ENCODE measurements around the gene PHF21B.

Gene PHF21B

DNA sequence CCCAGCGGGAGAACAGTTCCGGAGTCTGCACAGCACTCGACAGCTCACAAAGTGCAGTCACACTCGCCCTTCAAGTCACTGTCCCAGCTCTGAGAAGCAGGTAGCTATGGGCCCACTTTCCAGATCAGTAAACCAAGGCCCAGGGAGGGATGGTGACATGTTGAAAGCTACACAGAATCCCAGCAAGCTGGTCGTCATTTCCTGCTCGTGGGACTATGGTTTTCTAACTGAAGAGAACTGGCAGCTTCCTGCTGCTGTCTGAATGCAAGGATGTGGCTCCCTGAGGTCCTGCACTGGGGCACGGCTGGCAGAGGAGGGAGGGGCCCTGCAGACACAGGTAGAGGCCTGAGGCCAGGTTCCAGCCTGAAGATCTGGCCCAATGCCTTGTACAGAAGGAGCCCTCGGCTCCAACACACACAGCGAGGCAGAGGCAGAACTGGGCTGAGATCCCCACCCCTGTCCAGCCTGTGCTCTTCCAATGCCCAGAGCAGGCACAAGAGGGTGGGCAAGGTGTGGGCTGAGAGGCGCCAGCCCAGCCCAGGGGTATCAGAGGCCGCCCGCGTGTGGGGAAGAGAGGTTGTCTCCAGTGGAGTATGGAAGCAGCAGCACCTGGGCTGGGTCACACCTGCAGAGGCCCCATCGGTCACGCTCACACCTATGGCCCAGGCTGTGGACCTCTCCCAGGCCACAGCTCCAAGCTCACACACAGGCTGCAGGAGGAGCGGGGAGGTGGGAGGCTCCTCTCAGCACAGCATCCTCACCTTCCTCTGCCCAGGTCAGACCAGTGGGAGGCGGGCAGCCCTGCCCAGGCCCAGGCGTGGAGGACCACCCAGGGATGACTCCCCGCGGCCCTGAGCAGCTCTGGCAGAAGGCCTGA, 119.2 kb downstream of the PHF21B start:
- DNase-seq (ENCODE audit: extremely low spot score) = no peak
- POLR2A ChIA-PET = interaction anchor here (0.6 kb wide), 1 partner anchor 331 kb away, joined by 3 read pairs; no protein-coding TSS in a partner anchor
- CTCF ChIA-PET = no interaction called here
- TF ChIP-seq BHLHE40 (IDR thresholded peaks at IDR 0.05; ENCODE audit: borderline replicate concordance) (no peak), FOXM1 (IDR thresholded peaks at IDR 0.05; ENCODE audit: borderline replicate concordance) (no peak), LEF1 (IDR thresholded peaks at IDR 0.05; ENCODE audit: borderline replicate concordance) (no peak), SUZ12 (IDR thresholded peaks at IDR 0.05) (no peak), ZNF384 (IDR thresholded peaks at IDR 0.05) (no peak), NFRKB (IDR thresholded peaks at IDR 0.05) (no peak), CTBP1 (IDR thresholded peaks at IDR 0.05; ENCODE audit: borderline replicate concordance) (no peak), FOXA1 (IDR thresholded peaks at IDR 0.05) (no peak), HDGF (IDR thresholded peaks at IDR 0.05; ENCODE audit: borderline replicate concordance) (no peak)
- TF ChIP-seq, protein P1, sequence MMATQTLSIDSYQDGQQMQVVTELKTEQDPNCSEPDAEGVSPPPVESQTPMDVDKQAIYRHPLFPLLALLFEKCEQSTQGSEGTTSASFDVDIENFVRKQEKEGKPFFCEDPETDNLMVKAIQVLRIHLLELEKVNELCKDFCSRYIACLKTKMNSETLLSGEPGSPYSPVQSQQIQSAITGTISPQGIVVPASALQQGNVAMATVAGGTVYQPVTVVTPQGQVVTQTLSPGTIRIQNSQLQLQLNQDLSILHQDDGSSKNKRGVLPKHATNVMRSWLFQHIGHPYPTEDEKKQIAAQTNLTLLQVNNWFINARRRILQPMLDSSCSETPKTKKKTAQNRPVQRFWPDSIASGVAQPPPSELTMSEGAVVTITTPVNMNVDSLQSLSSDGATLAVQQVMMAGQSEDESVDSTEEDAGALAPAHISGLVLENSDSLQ (IDR thresholded peaks at IDR 0.05) = no peak

DNA sequence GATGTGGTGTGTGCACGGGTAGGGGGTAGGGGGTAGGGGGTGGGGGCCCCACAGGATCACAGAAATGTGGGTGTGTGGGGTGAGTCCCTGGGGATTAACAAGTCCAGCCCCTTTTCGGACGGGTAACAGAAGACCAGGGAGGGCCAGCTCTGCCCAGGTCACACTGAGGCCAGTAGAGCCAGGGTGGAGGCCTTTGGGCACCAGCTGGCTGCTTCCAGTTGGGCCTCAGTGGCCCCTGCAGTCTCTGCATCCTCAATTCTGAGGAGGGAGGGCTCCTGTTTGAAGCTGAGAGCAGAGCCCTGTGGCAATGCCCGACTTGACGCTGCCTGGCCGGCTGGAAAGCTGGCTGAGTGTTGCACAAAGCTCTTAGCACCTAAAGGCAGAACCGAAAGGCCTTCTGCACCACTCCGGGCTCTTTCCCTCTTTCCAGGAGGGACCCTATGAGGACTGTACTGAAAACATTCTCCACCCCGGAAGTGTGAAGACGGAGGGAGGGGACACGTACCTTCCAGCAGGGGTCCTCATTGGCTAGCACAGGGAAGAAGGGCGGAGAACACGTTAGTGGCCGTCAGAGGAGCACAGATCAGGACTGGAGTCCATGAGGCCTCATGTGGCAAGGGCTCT, 120.4 kb downstream of the PHF21B start:
- POLR2A ChIA-PET = no interaction called here

DNA sequence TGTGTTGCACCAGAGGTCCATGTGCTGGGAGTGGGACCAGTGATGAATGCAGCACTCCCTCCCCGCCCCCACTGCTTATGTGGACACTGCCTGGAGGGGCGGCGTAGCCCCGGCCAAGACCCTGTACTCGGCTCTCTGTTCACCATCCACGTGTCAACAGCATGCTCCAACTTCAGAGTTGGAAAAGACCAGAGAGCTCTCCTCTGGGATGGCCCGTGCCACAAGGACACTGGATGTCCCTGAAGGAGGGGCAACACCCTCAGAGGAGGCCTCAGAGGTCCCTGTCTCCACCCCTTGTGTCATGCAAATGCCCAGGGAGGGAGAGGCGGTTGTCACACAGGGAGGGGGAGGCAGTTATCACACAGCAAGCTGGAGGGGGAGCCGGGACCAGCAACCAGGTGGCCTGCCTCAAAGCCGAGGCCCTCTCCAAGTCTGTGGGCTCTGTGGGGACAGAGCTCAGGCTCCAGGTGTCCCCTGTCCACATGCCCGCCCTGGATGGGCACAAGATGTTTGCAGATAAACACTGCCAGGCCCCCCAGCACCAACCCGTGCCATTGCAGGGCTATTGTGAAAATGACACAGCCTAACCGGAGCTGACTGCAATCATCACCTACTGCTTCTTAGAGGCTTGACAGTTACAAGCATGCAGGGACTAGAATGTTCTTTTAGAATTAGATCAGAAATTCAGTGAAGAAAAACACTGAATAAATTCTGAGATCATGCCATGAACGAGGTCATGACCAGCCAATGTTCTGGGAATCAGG, 121.1 kb downstream of the PHF21B start:
- TF ChIP-seq CTBP1 (IDR thresholded peaks at IDR 0.05; ENCODE audit: borderline replicate concordance) (no peak), FOXA1 (IDR thresholded peaks at IDR 0.05) (no peak), L3MBTL2 (conservative IDR thresholded peaks at IDR 0.05) (no peak), NFRKB (IDR thresholded peaks at IDR 0.05) (no peak), SUZ12 (IDR thresholded peaks at IDR 0.05) (no peak), TARDBP (IDR thresholded peaks at IDR 0.05) (no peak), SP1 (IDR thresholded peaks at IDR 0.05) (no peak), FOXK2 (IDR thresholded peaks at IDR 0.05) (no peak), ARNT (IDR thresholded peaks at IDR 0.05) (no peak)
- TF ChIP-seq, protein P1 (IDR thresholded peaks at IDR 0.05) = no peak
- POLR2A ChIA-PET = no interaction called here
- DNase-seq (ENCODE audit: extremely low spot score) = no peak
- CTCF ChIA-PET = no interaction called here

More for the DNA sequence above, 120.4 kb downstream of the PHF21B start:
- TF ChIP-seq ZNF384 (IDR thresholded peaks at IDR 0.05) (no peak), L3MBTL2 (conservative IDR thresholded peaks at IDR 0.05) (no peak), FOXK2 (IDR thresholded peaks at IDR 0.05) (no peak), FOXA1 (IDR thresholded peaks at IDR 0.05) (no peak), ELF4 (IDR thresholded peaks at IDR 0.05) (no peak), SUZ12 (IDR thresholded peaks at IDR 0.05) (no peak), HDGF (IDR thresholded peaks at IDR 0.05; ENCODE audit: borderline replicate concordance) (no peak), NFRKB (IDR thresholded peaks at IDR 0.05) (no peak), TARDBP (IDR thresholded peaks at IDR 0.05) (no peak), BHLHE40 (IDR thresholded peaks at IDR 0.05; ENCODE audit: borderline replicate concordance) (no peak), ARNT (IDR thresholded peaks at IDR 0.05) (no peak)
- peak; percentile 34 for DNase-seq (ENCODE audit: extremely low spot score)
- CTCF ChIA-PET = no interaction called here

DNA sequence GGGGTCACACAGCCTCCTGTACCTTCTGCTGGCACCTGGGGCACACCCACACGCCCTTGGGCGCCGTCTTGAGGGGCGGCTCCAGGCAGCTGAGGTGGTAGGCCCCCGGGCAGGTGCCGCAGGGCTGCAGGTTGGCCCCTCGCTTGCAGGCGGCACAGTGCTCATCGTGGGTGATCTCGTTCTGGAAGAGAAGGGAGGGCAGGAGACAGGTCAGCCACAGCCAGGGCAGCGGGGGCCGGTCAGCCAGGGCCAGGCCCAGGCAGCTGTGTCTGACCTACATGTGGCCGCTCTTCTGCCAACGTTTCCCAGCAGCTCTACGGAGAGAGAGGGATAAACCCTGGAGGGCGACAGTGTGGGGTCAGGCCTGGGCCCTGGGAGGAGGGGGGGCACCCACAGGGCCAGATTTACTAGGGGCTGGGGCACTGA, 121.9 kb downstream of the PHF21B start:
- DNase-seq (ENCODE audit: extremely low spot score) = no peak
- CTCF ChIA-PET = no interaction called here
- TF ChIP-seq ARNT (IDR thresholded peaks at IDR 0.05) = no peak
- TF ChIP-seq LEF1 (IDR thresholded peaks at IDR 0.05; ENCODE audit: borderline replicate concordance) = no peak
- POLR2A ChIA-PET = no interaction called here

DNA sequence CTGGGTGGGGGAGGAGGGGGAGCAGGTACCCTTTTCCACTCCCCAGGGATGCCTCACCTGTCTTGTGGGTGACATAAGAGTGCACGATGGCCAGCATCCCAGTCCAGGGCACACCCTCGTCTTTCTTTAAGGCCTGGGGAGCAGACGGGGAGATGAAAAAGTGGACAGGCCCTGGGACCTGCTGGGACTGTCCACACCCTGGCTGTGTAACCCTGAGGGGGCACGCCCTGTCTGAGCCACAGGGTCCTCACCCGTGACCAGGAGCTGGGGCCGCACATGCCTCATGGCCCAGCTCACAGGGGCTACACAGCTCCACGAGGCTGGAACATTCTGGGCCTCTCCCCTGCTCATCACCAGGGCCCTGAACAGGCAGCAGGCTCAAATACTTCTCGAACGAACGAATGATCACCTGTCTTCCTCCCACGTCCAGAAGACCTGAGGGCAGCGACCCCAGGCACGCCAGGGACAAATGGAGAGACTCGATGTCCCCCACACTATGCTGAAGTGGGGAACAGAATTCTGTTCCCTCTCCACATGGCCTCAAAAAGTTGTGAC, 123.9 kb downstream of the PHF21B start:
- POLR2A ChIA-PET = no interaction called here
- CTCF ChIA-PET = no interaction called here
- TF ChIP-seq SP1 (IDR thresholded peaks at IDR 0.05) = no peak
- DNase-seq (ENCODE audit: extremely low spot score) = no peak

DNA sequence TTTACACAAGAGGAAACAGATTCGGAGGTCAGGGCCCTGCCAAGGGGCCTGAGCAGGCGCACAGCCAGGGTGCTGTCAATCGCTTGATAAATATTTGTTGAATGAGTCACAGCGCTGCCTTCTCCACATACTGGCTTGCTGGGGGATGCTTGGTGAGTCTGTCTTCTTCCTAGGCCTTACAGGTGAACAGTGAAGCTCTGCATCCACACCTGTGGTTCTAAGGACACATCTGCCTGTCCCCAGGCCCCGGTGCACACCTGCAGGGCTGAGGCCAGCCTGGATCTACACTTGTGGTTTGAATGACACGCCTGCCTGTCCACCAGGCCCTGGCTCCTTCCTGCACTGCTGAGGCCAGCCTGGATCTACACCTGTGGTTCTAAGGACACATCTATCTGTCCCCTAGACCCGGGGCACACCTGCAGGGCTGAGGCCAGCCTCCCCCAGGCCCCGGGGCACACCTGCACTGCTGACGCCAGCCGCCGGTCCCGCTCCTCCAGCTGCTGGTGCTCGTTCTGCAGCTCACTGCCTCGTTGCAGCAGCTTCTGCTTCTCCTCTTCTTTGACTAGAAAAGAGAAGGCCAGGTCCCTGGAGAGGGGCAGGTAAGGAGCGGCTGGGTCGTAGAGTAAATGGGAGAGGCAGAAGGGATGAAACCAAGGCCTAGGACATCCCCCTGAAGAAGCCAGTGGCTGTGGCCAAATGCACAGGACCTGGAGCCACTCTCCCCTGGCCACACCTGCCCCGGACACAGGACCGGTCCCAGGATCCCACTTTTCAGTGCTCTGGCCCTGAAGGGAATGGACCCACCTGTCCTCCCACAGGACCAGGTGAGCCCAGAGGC, 124.6 kb downstream of the PHF21B start:
- POLR2A ChIA-PET = no interaction called here
- CTCF ChIA-PET = no interaction called here
- TF ChIP-seq ZNF384 (IDR thresholded peaks at IDR 0.05) (no peak), SP1 (IDR thresholded peaks at IDR 0.05) (no peak), FOXK2 (IDR thresholded peaks at IDR 0.05) (no peak), SUZ12 (IDR thresholded peaks at IDR 0.05) (no peak)

More for the DNA sequence above, 124.6 kb downstream of the PHF21B start:
- DNase-seq (ENCODE audit: extremely low spot score) = no peak

All from HEK293T (cell line).